Stomach (tissue), 9 donors: ENCODE results near the gene VMO1. TPM values are rescaled to one million over a fixed set of nuclear protein-coding genes. Genes with fewer than 3 reads are reported as not detected.

ENCODE experiments used
- DNase-seq, 2 donors: peaks; one replicate each; pipeline versions ENCODE4 v3.0.0 to v3.0.0-alpha.2; 2013 to 2019
- H3K27ac ChIP-seq, 5 donors: fragments of 200-600 bp in 4 of 5; sonication (generic) in 4 of 5; one replicate each; pipeline ENCODE4 v1.5.1; 2013 to 2019; ENCODE audit warnings: mild to moderate bottlenecking in 1 of 5, moderate library complexity in 1 of 5
- H3K27me3 ChIP-seq, 3 donors: fragments of 200-600 bp; sonication (generic); one replicate each; pipeline ENCODE4 v1.5.1; 2017 to 2019; ENCODE audit warnings: mixed run types in 1 of 3
- H3K36me3 ChIP-seq, 4 donors: fragments of 200-600 bp; sonication (generic); 1 replicate in 3 of 4; 2 replicates in 1 of 4; pipeline ENCODE4 v1.5.1; 2016 to 2019
- H3K4me1 ChIP-seq, 4 donors: fragments of 200-600 bp; sonication (generic); one replicate each; pipeline ENCODE4 v1.5.1; 2016 to 2019
- H3K4me3 ChIP-seq, 4 donors: fragments of 200-600 bp; sonication (generic) in 3 of 4; one replicate each; pipeline ENCODE4 v1.5.1; 2016 to 2019; ENCODE audit warnings: mild to moderate bottlenecking in 1 of 4
- H3K9me3 ChIP-seq, 4 donors: fragments of 200-600 bp; sonication (generic); one replicate each; pipeline ENCODE4 v1.5.1; 2016 to 2019
- CTCF ChIP-seq, 7 experiments: fragments of 450-650 bp in 4 of 7; fragments of 200-600 bp in 3 of 7; sonication (generic) in 3 of 7; IDR thresholded peaks; one replicate each; pipeline ENCODE4 v1.5.1; 2016 to 2019; ENCODE audit warnings: antibody characterized with exemption in 7 of 7, control low read depth in 2 of 7, mild to moderate bottlenecking in 1 of 7
- EP300 ChIP-seq: sonication (generic); formaldehyde crosslinking; IDR thresholded peaks from one replicate; pipeline ENCODE4 v1.6.1; 2017; ENCODE audit warnings: antibody characterized with exemption
- POLR2A ChIP-seq, 4 donors: fragments of 450-650 bp; IDR thresholded peaks; one replicate each; pipeline ENCODE4 v1.6.1; 2016; ENCODE audit warnings: antibody characterized with exemption in 4 of 4, control low read depth in 2 of 4, mild to moderate bottlenecking in 1 of 4, moderate library complexity in 1 of 4
- POLR2AphosphoS5 ChIP-seq, 3 donors: sonication (generic); formaldehyde crosslinking; IDR thresholded peaks; one replicate each; pipeline ENCODE4 v1.6.1; 2016; ENCODE audit warnings: antibody characterized with exemption in 3 of 3
- WGBS, 5 donors: extraction: QIAGEN DNeasy Blood & Tissue Kit in 3 of 5; methylation state at CpG; one replicate each; pipeline versions ENCODE4 v1.1.5 to v1.1.7; 2013 to 2018; 5-methylcytosine and 5-hydroxymethylcytosine counted together
- intact Hi-C: fragments of 100-400 bp; cut with DNase I; formaldehyde crosslinking; loops from one replicate; pipeline ENCODE4 v1.15.1; 2023; ENCODE audit warnings: low total_unique reads
- polyA plus RNA-seq, 3 donors: library from polyadenylated mRNA; stranded (reverse); fragments of 200-250 nt; gene quantifications; one replicate each; pipeline ENCODE4 v1.2.3, GENCODE V29; 2013
- total RNA-seq, 5 donors: library from RNA; depleted of rRNA; stranded (reverse); fragments of >200 nt; gene quantifications; one replicate each; pipeline versions ENCODE4 v1.1.0 to v1.2.3, GENCODE V29; 2014 to 2016
- donor health status: healthy with polysubstance abuse.
- donor health status: Bipolar disorder and iron deficiency.
- donor health status: healthy.

The VMO1 gene
- total and polyA plus RNA-seq, 8 donors: 1.4 to 3.0 (median 2.3) TPM; not detected in 3

- intact Hi-C loops: no loop called here
- H3K4me3 ChIP-seq: no peak overlapping the region
- H3K27ac ChIP-seq: peak overlapping the region in 2 of 5 donors; percentile 50 to 65
- no peaks in the 10 kb centered on the region for H3K9me3 ChIP-seq
- no peak for DNase-seq
- peaks cover 0 to 9% (median 4%) of the 10 kb centered on the region in 4 donors for H3K4me1 ChIP-seq
- WGBS, 5 donors: 83 to 88% (median 86%) methylated on average over 9 of the region's 9 CpGs
- TF ChIP-seq CTCF (IDR thresholded peaks at IDR 0.05) (no peak), POLR2A (IDR thresholded peaks at IDR 0.05) (no peak), POLR2AphosphoS5 (IDR thresholded peaks at IDR 0.05) (no peak), EP300 (no peak)
- H3K27me3 ChIP-seq: peaks cover 0 to 5% (median 0%) of the 10 kb centered on the region in 3 donors
- H3K36me3 ChIP-seq: no peaks in the 10 kb centered on the region
Measured at GRCh38 chr17:4766723-4767122, 19.4 kb downstream of the VMO1 start.

- Histone ChIP-seq H3K36me3 (no peaks in the 10 kb centered on the region), H3K4me3 (no peak overlapping the region), H3K27ac (peak overlapping the region in 2 of 5 donors; percentile 53 to 65), H3K9me3 (no peaks in the 10 kb centered on the region), H3K27me3 (no peaks in the 10 kb centered on the region), H3K4me1 (peaks cover 0 to 3% (median 1%) of the 10 kb centered on the region in 4 donors)
- WGBS, 5 donors: 77 to 89% (median 85%) methylated on average over 3 of the region's 3 CpGs
- intact Hi-C loops: no loop called here
- TF ChIP-seq EP300: no peak
- TF ChIP-seq POLR2AphosphoS5 (IDR thresholded peaks at IDR 0.05): no peak
- TF ChIP-seq CTCF (IDR thresholded peaks at IDR 0.05): no peak
- TF ChIP-seq POLR2A (IDR thresholded peaks at IDR 0.05): no peak
- no peak for DNase-seq
Measured at GRCh38 chr17:4766201-4766600, 20.0 kb downstream of the VMO1 start.

- no peaks in the 10 kb centered on the region for H3K9me3 ChIP-seq
- H3K36me3 ChIP-seq: no peaks in the 10 kb centered on the region
- intact Hi-C loops: no loop called here
- WGBS, 5 donors: 58 to 75% (median 71%) methylated on average over 3 of the region's 3 CpGs
- no peak for DNase-seq
- peak overlapping the region in 3 of 5 donors; percentile 25 to 46 (median 33) for H3K27ac ChIP-seq
- TF ChIP-seq POLR2AphosphoS5 (IDR thresholded peaks at IDR 0.05): no peak
- TF ChIP-seq CTCF (IDR thresholded peaks at IDR 0.05): no peak
- TF ChIP-seq EP300: no peak
- TF ChIP-seq POLR2A (IDR thresholded peaks at IDR 0.05): no peak
- no peaks in the 10 kb centered on the region for H3K4me1 ChIP-seq
- peaks cover 0 to 10% (median 0%) of the 10 kb centered on the region in 3 donors for H3K27me3 ChIP-seq
- H3K4me3 ChIP-seq: no peak overlapping the region
Measured at GRCh38 chr17:4764595-4764994, 21.6 kb downstream of the VMO1 start.

- no peak overlapping the region for H3K4me3 ChIP-seq
- H3K9me3 ChIP-seq: no peaks in the 10 kb centered on the region
- no peaks in the 10 kb centered on the region for H3K36me3 ChIP-seq
- intact Hi-C loops: no loop called here
- WGBS, 5 donors: 57 to 74% (median 64%) methylated on average over 9 to 10 of the region's 10 CpGs
- peak in 1 of 2 donors; percentile 50 for DNase-seq
- no peak overlapping the region for H3K27ac ChIP-seq
- no peak for TF ChIP-seq CTCF (IDR thresholded peaks at IDR 0.05)
- no peak for TF ChIP-seq POLR2AphosphoS5 (IDR thresholded peaks at IDR 0.05)
- no peak for TF ChIP-seq POLR2A (IDR thresholded peaks at IDR 0.05)
- TF ChIP-seq EP300: no peak
- no peaks in the 10 kb centered on the region for H3K4me1 ChIP-seq
- H3K27me3 ChIP-seq: peaks cover 0 to 33% (median 6%) of the 10 kb centered on the region in 3 donors
Measured at GRCh38 chr17:4759776-4760236, 26.4 kb downstream of the VMO1 start.
